Dendritic cell treated with granulocyte-macrophage colony-stimulating factor and Interleukin-4, amounts not matched to agents 40 ng/mL and 50 ng/mL, for 4 days (primary cell): Measurements from ENCODE around the gene MAP4K3.
"Not testable (repeated sequence)": the region's sequence is repeated elsewhere in the genome, so short reads cannot be mapped to it uniquely, and the experiment has no call there.

ENCODE experiments used
- H3K27ac Mint-ChIP-seq: one replicate; pipeline ENCODE4 v1.8.0; 2022; ENCODE audit warnings: mild to moderate bottlenecking, mixed read lengths
- H3K27me3 Mint-ChIP-seq: one replicate; pipeline ENCODE4 v1.8.0; 2022; ENCODE audit warnings: mild to moderate bottlenecking, mixed read lengths
- H3K36me3 Mint-ChIP-seq: one replicate; pipeline ENCODE4 v1.8.0; 2022; ENCODE audit warnings: low read depth, mixed read lengths
- H3K4me1 Mint-ChIP-seq: one replicate; pipeline ENCODE4 v1.8.0; 2022; ENCODE audit warnings: low read depth, mixed read lengths
- H3K4me3 Mint-ChIP-seq: one replicate; pipeline ENCODE4 v1.8.0; 2022; ENCODE audit warnings: mild to moderate bottlenecking, moderate library complexity, mixed read lengths
- H3K9me3 Mint-ChIP-seq: one replicate; pipeline ENCODE4 v1.8.0; 2022; ENCODE audit warnings: mixed read lengths
- intact Hi-C: fragments of 100-400 bp; cut with micrococcal nuclease; formaldehyde crosslinking; loops from one replicate; pipeline ENCODE4 v1.15.0; 2022

MAP4K3 gene

DNA sequence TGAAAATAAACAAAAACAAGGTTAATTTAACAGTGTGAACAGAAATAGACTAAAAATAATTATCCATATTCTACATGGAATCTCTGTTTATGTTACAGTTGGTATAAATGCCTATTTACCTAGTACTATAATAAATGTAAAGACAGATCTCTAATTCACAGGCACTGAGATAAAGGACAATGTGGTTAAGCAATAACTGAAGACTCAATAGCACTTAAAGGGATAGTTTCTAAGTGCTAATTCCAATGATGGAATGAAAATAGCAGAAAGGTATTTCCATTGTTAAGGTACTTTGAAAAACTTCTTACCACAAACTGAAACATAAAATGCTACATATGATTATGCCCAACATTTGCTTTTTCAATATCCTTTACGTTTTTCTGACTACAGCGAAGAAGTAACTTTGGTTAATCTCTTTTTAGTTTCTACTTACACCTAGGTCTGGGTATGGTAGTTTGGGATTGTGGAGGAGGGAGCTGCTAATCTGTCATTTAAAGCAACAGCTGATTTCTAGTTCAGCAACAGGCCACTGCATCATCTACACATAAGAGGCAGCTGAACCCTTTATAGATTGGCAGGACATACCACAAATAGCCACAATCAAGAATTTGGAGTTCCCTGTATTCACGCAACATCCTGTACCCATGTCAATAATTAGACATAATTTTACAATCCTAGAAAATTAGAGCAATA lies 27.2 kb downstream of the MAP4K3 start:
- Mint-ChIP-seq H3K4me3 (no peak overlapping the region), H3K9me3 (no peaks in the 10 kb centered on the region), H3K36me3 (no peaks in the 10 kb centered on the region), H3K27ac (no peak overlapping the region), H3K27me3 (peaks cover 40% of the 10 kb centered on the region), H3K4me1 (peaks cover 70% of the 10 kb centered on the region)
- intact Hi-C loops, result no loop called here

DNA sequence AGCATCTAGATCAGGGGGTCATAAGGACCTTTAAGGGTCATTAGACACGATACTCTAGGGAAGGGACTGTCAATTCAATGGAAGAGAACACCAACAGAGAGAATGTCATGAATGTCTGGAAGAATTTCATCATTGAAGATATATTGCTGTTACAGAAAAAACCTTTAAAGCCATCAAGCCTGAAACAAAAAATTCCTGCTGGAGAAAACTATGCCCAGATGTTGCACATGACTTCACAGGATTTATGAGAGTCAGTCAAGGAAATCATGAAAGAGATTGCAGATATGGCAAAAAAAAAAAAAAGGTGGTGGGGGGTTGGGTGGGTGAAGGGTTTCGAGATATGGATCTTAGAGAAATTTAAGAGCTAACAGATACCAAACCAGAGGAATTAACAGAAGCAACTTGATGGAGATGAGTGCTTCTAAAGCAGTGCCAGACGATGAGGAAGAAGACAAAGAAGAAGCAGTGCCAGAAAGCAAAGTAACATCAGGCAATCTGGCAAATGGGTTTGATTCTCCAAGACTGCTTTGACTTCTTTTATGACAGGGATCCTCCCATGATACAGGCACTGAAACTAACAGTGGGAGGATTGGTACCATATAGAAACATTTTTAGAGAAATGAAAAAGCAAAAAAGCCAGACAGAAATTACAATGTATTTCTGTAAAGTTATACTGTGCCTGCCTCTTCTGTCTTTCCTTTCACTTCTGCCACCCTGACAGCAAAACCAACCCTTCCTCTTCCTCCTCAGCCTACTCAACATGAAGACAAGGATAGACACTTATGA lies 28.5 kb downstream of the MAP4K3 start:
- Mint-ChIP-seq H3K4me3 (no peak overlapping the region), H3K4me1 (peaks cover 65% of the 10 kb centered on the region), H3K36me3 (no peaks in the 10 kb centered on the region), H3K9me3 (no peaks in the 10 kb centered on the region), H3K27ac (no peak overlapping the region), H3K27me3 (peaks cover 42% of the 10 kb centered on the region)
- intact Hi-C loops, result no loop called here

DNA sequence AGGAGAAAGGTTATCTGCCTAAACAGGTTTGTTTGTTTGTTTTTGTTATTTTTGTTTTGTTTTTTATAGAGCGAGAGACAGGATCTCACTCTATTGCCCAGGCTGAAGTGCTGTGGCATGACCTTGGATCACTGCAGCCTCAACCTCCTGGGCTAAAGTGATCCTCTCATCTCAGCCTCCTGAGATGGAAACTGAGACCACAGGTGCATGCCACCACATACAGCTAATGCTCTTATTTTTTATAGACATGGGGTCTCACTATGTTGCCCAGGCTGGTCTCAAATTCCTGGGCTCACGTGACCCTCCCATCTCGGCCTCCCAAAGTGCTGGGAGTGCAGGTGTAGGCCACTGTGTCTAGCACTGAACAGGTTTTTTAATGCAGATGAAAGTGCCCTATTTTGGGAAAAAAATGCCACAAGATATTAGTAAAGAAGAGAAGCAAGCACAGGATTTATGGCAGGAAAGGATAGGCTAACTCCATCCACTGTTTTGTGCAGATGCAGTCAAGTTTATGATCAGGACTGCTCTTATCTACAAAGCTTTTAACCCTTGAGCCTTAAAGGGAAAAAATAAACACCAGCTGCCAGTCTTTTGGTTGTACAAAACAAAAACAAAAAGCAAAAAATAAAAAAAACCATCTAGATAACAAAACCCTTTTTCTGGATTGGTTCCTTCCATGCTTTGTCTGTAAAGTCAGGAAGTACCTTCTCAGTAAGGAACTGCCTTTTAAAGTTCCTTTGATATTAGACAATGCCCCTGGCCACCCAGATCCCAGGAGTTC lies 29.4 kb downstream of the MAP4K3 start:
- Mint-ChIP-seq H3K9me3 (no peaks in the 10 kb centered on the region), H3K27ac (no peak overlapping the region), H3K4me3 (no peak overlapping the region), H3K36me3 (no peaks in the 10 kb centered on the region), H3K27me3 (peaks cover 40% of the 10 kb centered on the region), H3K4me1 (peaks cover 67% of the 10 kb centered on the region)
- intact Hi-C loops, result no loop called here

DNA sequence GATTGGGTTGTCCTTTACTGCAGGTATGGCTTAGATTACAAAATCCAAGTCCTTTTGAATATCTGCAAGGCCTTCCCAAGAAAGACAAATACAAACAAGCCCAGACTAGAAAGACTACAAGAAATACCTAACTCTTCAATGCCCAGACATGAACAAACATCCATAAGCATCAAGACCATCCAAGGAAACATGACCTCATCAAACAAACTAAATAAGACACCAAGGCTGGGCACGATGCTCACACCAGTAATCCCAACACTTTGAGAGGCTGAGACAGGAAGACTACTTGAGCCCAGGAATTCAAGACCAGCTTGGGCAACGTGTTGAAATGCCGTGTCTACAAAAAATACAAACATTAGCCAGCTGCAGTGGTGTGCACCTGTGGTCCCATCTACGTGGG lies 31.7 kb downstream of the MAP4K3 start:
- H3K4me3 Mint-ChIP-seq, result no peak overlapping the region
- no peak overlapping the region for H3K27ac Mint-ChIP-seq
- intact Hi-C loops, result no loop called here
- H3K36me3 Mint-ChIP-seq, result no peaks in the 10 kb centered on the region
- H3K27me3 Mint-ChIP-seq, result peaks cover 42% of the 10 kb centered on the region
- no peaks in the 10 kb centered on the region for H3K9me3 Mint-ChIP-seq
- H3K4me1 Mint-ChIP-seq, result peaks cover 79% of the 10 kb centered on the region

DNA sequence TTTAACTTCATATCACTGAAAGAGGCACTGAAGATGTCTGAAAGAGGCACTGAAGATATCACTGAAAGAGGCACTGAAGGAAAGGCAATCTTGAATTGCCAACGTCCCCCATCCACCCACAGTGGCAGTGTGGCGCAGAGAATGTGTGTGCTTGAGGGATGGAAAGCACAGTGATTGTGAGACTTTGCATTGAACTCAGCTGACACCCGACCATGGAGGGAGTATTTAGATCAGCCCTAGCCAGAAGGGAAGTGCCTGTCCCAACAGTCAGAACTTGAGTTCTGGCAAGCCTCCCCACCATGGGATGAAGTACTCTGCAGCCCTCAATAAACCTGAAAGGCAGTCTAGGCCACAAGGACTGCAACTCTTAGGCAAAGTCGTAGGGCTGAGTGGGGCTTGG lies 33.8 kb downstream of the MAP4K3 start:
- no peaks in the 10 kb centered on the region for H3K36me3 Mint-ChIP-seq
- H3K4me3 Mint-ChIP-seq, result no peak overlapping the region
- H3K27me3 Mint-ChIP-seq, result peaks cover 41% of the 10 kb centered on the region
- H3K9me3 Mint-ChIP-seq, result no peaks in the 10 kb centered on the region
- H3K27ac Mint-ChIP-seq, result no peak overlapping the region
- intact Hi-C loops, result no loop called here
- peaks cover 69% of the 10 kb centered on the region for H3K4me1 Mint-ChIP-seq

DNA sequence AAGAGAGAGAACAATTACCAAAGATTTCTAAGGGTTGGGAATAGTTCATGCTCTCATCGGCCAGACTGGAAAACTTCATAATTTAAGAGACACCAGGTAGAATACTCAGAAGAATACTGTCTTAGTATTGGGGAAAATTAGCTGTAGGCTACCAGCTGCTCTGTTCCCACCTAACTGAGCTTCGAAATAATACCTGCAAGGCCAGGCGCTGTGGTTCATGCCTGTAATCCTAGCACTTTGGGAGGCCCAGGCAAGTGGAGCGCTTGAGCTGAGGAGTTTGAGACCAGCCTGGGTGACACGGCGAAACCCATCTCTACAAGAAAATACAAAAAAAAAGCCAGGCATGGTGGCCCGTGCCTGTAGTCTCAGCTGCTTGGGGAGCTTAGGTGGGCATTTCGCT lies 35.8 kb downstream of the MAP4K3 start:
- H3K4me1 Mint-ChIP-seq, result peaks cover 54% of the 10 kb centered on the region
- H3K4me3 Mint-ChIP-seq, result no peak overlapping the region
- no peak overlapping the region for H3K27ac Mint-ChIP-seq
- H3K27me3 Mint-ChIP-seq, result peaks cover 33% of the 10 kb centered on the region
- H3K9me3 Mint-ChIP-seq, result no peaks in the 10 kb centered on the region
- no peaks in the 10 kb centered on the region for H3K36me3 Mint-ChIP-seq
- intact Hi-C loops, result no loop called here

DNA sequence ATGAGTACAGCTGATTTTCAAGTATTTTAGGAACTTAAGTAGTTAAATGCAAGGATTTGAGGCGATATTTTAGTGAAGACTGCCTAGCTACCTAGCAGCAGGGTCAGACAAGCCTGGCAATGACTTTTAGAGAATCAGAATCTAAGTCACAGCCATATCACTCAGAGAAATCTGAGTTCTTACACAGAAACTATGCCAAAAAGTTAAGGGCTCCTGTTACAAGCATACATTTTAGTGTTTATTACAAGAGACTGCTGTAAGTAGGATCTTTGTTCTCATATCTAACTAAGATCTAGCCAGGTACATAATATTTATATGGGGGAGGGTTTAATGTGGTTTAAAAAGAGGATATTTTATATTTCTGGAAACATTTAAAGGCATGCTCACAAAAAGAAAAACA lies 37.5 kb downstream of the MAP4K3 start:
- Mint-ChIP-seq H3K27me3 (peaks cover 19% of the 10 kb centered on the region), H3K36me3 (no peaks in the 10 kb centered on the region), H3K9me3 (no peaks in the 10 kb centered on the region), H3K27ac (no peak overlapping the region), H3K4me3 (no peak overlapping the region), H3K4me1 (peaks cover 44% of the 10 kb centered on the region)
- intact Hi-C loops, result no loop called here

DNA sequence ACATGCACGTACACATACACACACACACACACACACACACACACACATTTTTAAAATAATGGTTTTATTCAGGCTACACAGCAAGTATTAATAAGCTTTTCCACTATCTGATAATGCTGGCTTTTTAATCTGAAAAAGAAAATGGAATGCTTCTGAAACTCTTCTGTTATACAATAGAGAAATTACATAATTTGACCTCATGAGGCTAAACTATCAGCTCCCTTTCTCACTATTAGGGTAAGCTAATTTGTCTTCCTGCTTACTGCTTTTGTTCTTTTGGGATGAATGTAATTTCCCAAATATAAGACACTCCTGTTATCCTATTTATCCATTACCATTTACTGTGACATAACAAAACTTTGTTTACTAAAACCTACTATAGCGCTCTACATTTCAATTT lies 41.8 kb downstream of the MAP4K3 start:
- Mint-ChIP-seq H3K27ac (no peak overlapping the region), H3K4me1 (peaks cover 19% of the 10 kb centered on the region), H3K9me3 (no peaks in the 10 kb centered on the region), H3K4me3 (no peak overlapping the region), H3K36me3 (no peaks in the 10 kb centered on the region), H3K27me3 (peaks cover 3% of the 10 kb centered on the region)
- intact Hi-C loops, result no loop called here

DNA sequence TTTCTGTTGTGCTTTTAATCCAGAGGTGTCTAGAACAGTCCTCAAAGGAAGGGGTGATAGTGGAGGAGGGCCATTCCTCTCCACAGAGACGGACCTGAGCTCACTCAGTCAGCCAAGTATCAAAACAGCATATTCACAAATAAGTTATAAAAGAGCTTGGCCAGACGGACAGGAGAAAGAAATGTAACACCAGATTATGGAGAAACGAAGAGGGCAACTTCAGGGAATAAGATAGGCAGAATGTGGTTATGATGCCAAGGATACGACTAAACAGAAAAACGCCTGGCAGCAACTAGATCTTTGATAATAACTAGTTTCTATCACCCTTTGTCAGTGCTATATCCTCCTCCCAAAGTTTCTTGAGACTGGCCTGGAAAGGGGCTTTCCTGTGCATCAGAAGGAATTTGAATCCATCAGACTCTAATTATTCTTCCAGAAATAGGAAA lies 42.5 kb downstream of the MAP4K3 start:
- peaks cover 1% of the 10 kb centered on the region for H3K27me3 Mint-ChIP-seq
- peaks cover 11% of the 10 kb centered on the region for H3K4me1 Mint-ChIP-seq
- H3K36me3 Mint-ChIP-seq, result no peaks in the 10 kb centered on the region
- H3K9me3 Mint-ChIP-seq, result no peaks in the 10 kb centered on the region
- no peak overlapping the region for H3K27ac Mint-ChIP-seq
- no peak overlapping the region for H3K4me3 Mint-ChIP-seq
- intact Hi-C loops, result no loop called here

DNA sequence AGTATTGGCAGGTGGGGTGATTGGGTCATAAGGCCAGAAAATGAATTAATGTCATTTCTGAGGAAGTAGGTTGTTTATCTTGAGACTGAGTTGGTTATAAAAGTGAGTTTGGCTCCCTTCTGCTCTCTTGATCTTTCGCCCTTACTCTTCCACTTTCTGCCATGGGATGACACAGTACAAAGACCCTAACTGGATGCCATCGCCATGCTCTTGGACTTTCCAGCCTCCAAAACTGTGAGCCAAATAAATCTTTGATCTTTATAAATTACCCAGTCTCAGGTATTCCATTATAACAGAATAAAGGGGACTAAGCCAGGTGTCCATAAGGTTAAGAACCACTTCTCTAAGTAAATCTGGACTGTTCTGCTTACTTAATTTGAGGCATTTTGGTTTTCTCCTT lies 44.4 kb downstream of the MAP4K3 start:
- intact Hi-C loops, result no loop called here
- Mint-ChIP-seq H3K4me1 (peaks cover 10% of the 10 kb centered on the region), H3K27ac (no peak overlapping the region), H3K4me3 (no peak overlapping the region), H3K36me3 (no peaks in the 10 kb centered on the region), H3K9me3 (no peaks in the 10 kb centered on the region), H3K27me3 (peaks cover 1% of the 10 kb centered on the region)

DNA sequence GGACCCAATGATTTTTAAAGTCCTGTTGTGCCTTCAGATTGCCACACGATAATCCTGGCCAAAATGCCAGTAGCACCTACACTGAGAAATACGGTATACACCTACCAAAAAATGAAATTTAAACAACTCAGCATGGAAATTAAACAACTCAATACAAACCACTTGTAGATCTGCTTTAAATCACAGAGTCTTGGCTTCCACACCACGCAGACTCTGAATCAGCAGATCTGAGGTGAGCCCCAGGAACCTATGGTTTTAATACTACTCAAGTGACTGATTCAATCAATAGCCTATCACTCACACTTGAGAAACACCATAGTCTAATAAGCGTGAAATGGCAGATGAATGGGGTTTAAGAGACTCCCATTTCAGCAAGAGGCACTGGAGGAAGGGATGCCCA lies 46.9 kb downstream of the MAP4K3 start:
- peaks cover 8% of the 10 kb centered on the region for H3K9me3 Mint-ChIP-seq
- H3K27me3 Mint-ChIP-seq, result peaks cover 1% of the 10 kb centered on the region
- H3K27ac Mint-ChIP-seq, result no peak overlapping the region
- no peak overlapping the region for H3K4me3 Mint-ChIP-seq
- H3K4me1 Mint-ChIP-seq, result peaks cover 10% of the 10 kb centered on the region
- no peaks in the 10 kb centered on the region for H3K36me3 Mint-ChIP-seq
- intact Hi-C loops, result no loop called here

DNA sequence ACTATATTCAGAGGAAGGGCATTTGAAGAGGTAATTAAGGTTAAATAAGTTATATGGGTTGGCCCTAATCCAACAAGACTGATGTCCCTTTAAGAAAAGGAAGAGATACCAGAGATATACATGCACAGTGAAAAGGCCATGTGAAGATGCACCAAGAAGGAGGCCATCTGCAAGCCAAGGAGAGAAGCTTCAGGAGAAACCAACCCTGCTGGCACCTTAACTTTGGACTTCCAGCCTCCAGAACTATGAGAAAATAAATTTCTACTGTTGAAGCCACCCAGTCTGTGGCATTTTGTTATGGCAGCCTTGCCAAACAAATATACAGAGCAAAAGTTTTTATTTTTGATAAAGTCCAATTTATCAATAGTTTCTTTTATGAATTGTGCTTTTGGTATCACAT lies 51.0 kb downstream of the MAP4K3 start:
- no peaks in the 10 kb centered on the region for H3K27me3 Mint-ChIP-seq
- no peak overlapping the region for H3K4me3 Mint-ChIP-seq
- intact Hi-C loops, result no loop called here
- H3K9me3 Mint-ChIP-seq, result peaks cover 8% of the 10 kb centered on the region
- no peak overlapping the region for H3K27ac Mint-ChIP-seq
- peaks cover 5% of the 10 kb centered on the region for H3K4me1 Mint-ChIP-seq
- no peaks in the 10 kb centered on the region for H3K36me3 Mint-ChIP-seq

DNA sequence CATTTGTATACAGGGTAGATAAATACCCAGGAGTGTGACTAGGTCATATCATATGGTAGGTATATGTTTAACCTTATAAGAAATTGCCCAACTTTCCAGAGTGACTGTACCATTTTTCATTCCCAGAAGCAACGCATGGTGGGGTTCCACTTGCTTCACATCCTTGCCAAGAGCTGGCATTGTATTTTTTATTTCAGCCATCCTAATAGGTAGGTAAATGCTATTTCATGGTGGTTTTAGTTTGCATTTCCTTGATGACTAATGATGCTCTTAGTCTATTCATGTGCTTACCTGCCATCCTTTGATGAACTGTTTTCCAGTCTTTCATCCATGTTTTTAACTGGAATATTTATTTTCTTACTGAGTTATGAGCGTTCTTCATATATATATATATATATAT lies 51.9 kb downstream of the MAP4K3 start:
- H3K36me3 Mint-ChIP-seq, result no peaks in the 10 kb centered on the region
- intact Hi-C loops, result no loop called here
- H3K9me3 Mint-ChIP-seq, result peaks cover 8% of the 10 kb centered on the region
- H3K27me3 Mint-ChIP-seq, result no peaks in the 10 kb centered on the region
- H3K27ac Mint-ChIP-seq, result no peak overlapping the region
- no peak overlapping the region for H3K4me3 Mint-ChIP-seq
- peaks cover 5% of the 10 kb centered on the region for H3K4me1 Mint-ChIP-seq

DNA sequence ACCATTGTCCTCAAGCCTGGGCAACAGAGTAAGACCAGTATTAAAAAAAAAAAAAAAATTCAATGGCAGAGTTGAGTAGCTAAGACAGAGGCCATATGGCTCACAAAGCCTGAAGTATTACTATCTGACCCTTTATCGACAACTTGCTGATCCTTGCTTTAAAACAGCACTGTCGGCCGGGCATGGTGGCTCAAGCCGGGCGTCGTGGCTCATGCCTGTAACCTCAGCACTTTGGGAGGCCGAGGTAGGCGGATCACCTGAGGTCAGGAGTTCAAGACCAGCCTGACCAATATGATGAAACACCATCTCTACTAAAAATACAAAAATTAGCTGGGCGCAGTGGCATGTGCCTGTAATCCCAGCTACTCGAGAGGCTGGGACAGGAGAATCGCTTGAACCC lies 53.0 kb downstream of the MAP4K3 start:
- H3K4me3 Mint-ChIP-seq, H3K9me3 Mint-ChIP-seq, H3K27me3 Mint-ChIP-seq, H3K4me1 Mint-ChIP-seq, H3K27ac Mint-ChIP-seq, H3K36me3 Mint-ChIP-seq: not testable (repeated sequence)
- intact Hi-C loops, result loop anchor here (5.0 kb wide), 1 partner anchor 53 kb away; the partner anchor contains the start of gene MAP4K3
